ENCODE measurements around the gene JUNB. TPM values are rescaled to one million over a fixed set of nuclear protein-coding genes. Genes with fewer than 3 reads are reported as not detected.
A peak's percentile ranks its signal among the peaks of the same experiment; 100 is the strongest.

Gene JUNB
- total and polyA plus RNA-seq, 2 of the 8 experiments (the other 6 are each of a cell fraction or from before 2014, with no cell fraction given) = 7.4 to 10.0 TPM

DNA sequence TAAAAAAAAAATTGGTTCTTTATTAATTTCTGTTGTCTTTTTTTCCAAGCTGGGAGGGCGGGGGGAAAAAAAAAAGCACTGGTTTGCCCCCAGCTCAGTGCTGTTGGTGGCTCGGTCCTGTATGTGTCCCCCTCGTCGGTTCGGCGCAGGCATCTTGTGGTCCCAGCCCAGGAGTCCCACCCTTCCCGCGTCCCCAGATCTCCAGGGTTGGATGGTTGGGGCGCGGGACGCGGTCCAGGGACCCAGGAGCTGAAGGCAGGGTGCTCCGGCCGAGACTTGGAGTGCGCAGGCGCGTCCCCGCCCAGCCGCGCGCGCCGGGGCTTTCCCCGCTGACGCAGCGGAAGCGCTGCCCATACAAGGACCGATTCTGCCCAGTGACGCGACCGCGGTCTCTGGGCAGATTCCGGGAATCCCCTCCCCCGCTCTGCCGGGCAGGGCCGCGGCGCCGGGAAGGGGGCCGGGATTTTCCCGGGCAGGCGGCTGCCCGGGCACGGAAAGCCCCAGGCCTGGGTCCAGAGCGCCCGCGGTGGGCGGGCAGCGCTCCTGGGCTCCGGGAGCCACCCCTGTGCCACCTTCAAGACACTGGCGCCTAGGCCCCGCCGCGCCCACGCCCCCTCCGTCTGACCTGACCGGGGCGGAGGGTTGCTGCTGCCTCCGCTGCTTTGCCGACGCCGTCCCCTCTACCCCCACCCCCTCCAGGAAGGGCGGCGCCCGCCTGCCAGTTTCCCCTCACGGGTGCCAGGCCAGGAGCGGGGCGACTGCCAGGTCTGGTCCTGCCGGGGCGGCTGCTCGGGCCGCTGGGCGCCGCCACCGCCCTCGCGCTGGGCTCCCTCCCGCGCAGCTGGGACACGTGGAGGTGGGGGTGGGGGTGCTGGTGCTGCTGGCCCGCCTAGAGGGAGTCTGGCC lies 2.3 kb downstream of the JUNB start (continued):
- TF ChIP-seq, protein P1, sequence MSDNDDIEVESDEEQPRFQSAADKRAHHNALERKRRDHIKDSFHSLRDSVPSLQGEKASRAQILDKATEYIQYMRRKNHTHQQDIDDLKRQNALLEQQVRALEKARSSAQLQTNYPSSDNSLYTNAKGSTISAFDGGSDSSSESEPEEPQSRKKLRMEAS (IDR thresholded peaks at IDR 0.05) = peak; percentile 97
- TF ChIP-seq SP4 (IDR thresholded peaks at IDR 0.05; ENCODE audit: low read length) (no peak; the same call in 1 of the 2 replicates), EP300 (IDR thresholded peaks at IDR 0.05; ENCODE audit: borderline replicate concordance in 1 of 2, low read depth in 2 of 2, low read length in 2 of 2) (peak in 1 of 2 experiments; percentile 73; a peak in 1 of 3 replicates), NRF1 (IDR thresholded peaks at IDR 0.05; ENCODE audit: low read depth, low read length) (peak; percentile 64), TEAD4 (IDR thresholded peaks at IDR 0.05; ENCODE audit: low read depth, low read length) (peak; percentile 42; the same call in 1 of the 2 replicates), CBX8 (IDR thresholded peaks at IDR 0.05; ENCODE audit: borderline replicate concordance, low read depth, low read length) (no peak), RAD21 (IDR thresholded peaks at IDR 0.05 in 1 of 2, conservative IDR thresholded peaks at IDR 0.05 in 1 of 2; ENCODE audit: low read depth in 2 of 2, low read length in 2 of 2) (no peak), MAFK (IDR thresholded peaks at IDR 0.05; ENCODE audit: low read depth, low read length) (no peak), ASH2L (IDR thresholded peaks at IDR 0.05; ENCODE audit: low read length) (peak; percentile 73), SP1 (IDR thresholded peaks at IDR 0.05; ENCODE audit: low read depth, low read length) (no peak), CTBP2 (IDR thresholded peaks at IDR 0.05; ENCODE audit: borderline replicate concordance, insufficient read depth, insufficient read length, low read length) (peak; percentile 51), POLR2A (IDR thresholded peaks at IDR 0.05; ENCODE audit: control extremely low read depth in 1 of 2, low read depth in 2 of 2, low read length in 2 of 2) (peak; percentile 84 to 88), FOSL1 (IDR thresholded peaks at IDR 0.05; ENCODE audit: insufficient read depth, low read depth, low read length) (peak; percentile 72; the same call in 1 of the 2 replicates), SIX5 (IDR thresholded peaks at IDR 0.05; ENCODE audit: low read depth, low read length) (no peak), RBBP5 (IDR thresholded peaks at IDR 0.05; ENCODE audit: borderline replicate concordance, low read depth, low read length) (no peak; the same call in 1 of the 2 replicates), CEBPB (IDR thresholded peaks at IDR 0.05; ENCODE audit: low read depth, low read length) (no peak), JUN (IDR thresholded peaks at IDR 0.05; ENCODE audit: low read depth, low read length) (no peak), KDM4A (IDR thresholded peaks at IDR 0.05; ENCODE audit: low read depth, low read length, severe bottlenecking) (no peak), BRCA1 (IDR thresholded peaks at IDR 0.05; ENCODE audit: low read depth, low read length) (no peak), SAP30 (IDR thresholded peaks at IDR 0.05; ENCODE audit: insufficient read depth, insufficient replicate concordance, low read length) (no peak)
- TF ChIP-seq, protein P2, sequence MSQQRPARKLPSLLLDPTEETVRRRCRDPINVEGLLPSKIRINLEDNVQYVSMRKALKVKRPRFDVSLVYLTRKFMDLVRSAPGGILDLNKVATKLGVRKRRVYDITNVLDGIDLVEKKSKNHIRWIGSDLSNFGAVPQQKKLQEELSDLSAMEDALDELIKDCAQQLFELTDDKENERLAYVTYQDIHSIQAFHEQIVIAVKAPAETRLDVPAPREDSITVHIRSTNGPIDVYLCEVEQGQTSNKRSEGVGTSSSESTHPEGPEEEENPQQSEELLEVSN (IDR thresholded peaks at IDR 0.05) = peak; percentile 94
- TF ChIP-seq, protein P3, sequence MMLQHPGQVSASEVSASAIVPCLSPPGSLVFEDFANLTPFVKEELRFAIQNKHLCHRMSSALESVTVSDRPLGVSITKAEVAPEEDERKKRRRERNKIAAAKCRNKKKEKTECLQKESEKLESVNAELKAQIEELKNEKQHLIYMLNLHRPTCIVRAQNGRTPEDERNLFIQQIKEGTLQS (IDR thresholded peaks at IDR 0.05; ENCODE audit: insufficient read depth, low read depth, low read length) = no peak
